ENCODE measurements around the gene MYL6. TPM values are rescaled to one million over a fixed set of nuclear protein-coding genes. Genes with fewer than 3 reads are reported as not detected.

The MYL6 gene
- total RNA-seq, result 2,364 and 2,543 TPM in 2 replicates
- polyA plus RNA-seq, result 6,581 and 8,470 TPM in 2 replicates
- 8,079 and 10,456 TPM in 2 replicates for polyA plus RNA-seq (2011; cell fraction: cytosol; rRNA removed)
- 3,910 and 4,229 TPM in 2 replicates for polyA plus RNA-seq (2011; cell fraction: nucleus; rRNA removed)
- 3,697 and 4,342 TPM in 2 replicates for polyA plus RNA-seq (2012)
- polyA minus RNA-seq, result 1,454 and 1,687 TPM in 2 replicates
- 254 TPM for polyA minus RNA-seq (2011; cell fraction: cytosol; rRNA and poly(A)+ RNA removed)
- polyA minus RNA-seq (2011; cell fraction: nucleus; rRNA and poly(A)+ RNA removed), result 383 and 457 TPM in 2 replicates
- percentile 99 among the genes with signal in this experiment for Bru-seq, nascent RNA
- BruChase-seq, experiment 1, labeled RNA remaining after a 6-hour chase, result percentile 99 among the genes with signal in this experiment
- BruChase-seq, experiment 2, labeled RNA remaining after a 2-hour chase, result percentile 99 among the genes with signal in this experiment
- long read RNA-seq, transcript MYL6-211 (5 exons, 528 nt), result minor isoform, 126 of 11,865 reads
- long read RNA-seq, transcript MYL6-218 (7 exons, 901 nt), result minor isoform, 4,216 of 11,865 reads
- long read RNA-seq, transcript MYL6-207 (6 exons, 655 nt), result major isoform, 4,312 of 11,865 reads
- long read RNA-seq, transcript MYL6-219 (5 exons, 1,438 nt), result minor isoform, 110 of 11,865 reads
- long read RNA-seq, partial matches to known transcripts, result 2,627 of 11,865 reads
- long read RNA-seq, other reads (novel, unspliced or antisense), result 371 of 11,865 reads

DNA sequence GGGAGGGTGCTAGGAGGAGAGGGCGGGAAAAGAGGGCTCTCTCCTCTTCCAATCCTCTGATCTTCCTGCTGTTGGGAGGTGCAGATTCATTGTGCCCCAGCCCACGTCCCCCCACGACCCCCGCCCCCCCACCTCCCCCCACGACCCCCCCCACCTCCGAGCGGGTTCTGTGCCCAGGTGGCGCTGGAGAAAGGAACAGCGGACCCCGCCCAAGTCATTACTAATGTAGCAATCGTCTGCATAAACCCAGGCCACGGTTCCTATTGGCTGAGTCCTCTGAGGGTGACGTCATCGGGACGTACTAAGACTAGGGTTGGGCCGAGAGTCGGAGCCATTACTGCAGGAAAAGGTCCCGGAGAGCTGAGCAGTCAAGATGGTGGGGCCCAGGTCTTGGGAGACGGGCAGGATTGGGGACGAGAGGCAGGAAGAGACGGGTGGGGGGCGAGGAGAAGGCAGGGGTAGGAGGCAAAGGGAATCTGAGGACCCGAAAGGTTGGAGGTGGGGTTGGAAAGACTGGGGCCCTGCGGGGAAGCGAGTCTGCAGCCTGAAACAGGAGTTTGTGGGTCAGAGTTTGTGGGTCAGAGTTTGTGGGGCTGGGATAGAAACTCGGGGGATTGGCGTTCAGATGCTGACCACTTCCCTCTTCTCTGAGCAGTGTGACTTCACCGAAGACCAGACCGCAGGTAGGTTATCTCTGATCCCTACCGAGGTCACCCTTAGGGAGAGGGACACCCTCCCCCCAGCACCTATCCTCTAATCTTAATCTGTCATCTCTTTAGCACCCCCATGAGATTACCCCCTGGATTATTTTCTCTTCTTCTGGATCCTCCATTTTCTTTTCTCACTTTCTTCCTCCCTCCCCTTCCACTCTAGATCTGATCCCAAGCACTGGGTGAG is at the start of gene MYL6:
TSS of gene MYL6 (plus strand) at position 331 of the 897 bp plus-strand sequence. CDS start at position 374, 43 bp downstream.
- FAIRE-seq (peak; percentile 99), DNase-seq (ENCODE audit: low read depth, low spot score) (peak; percentile 96)
- Histone ChIP-seq H3K4me2 (ENCODE audit: insufficient read depth, low read length) (peak within 1 kb of the TSS; percentile 96), H3K9ac (replicated peaks; ENCODE audit: extremely low read depth, insufficient read depth, low read length) (peak within 1 kb of the TSS; percentile 96), H3K9me3 (replicated peaks; ENCODE audit: control insufficient read depth, insufficient read depth, low read length) (no peaks in the 10 kb centered on the region), H2AFZ (ENCODE audit: low read depth, low read length) (peak within 1 kb of the TSS; percentile 18), H3K27me3 (ENCODE audit: control insufficient read depth in 2 of 2, insufficient read depth in 2 of 2, low read length in 2 of 2) (no peaks in the 10 kb centered on the region), H3K36me3 (ENCODE audit: control insufficient read depth in 2 of 2, extremely low read depth in 1 of 2, insufficient read depth in 2 of 2, low read length in 2 of 2) (peaks cover 18 to 31% of the 10 kb centered on the region in 2 experiments), H3K79me2 (ENCODE audit: control insufficient read depth, insufficient read depth, low read length) (peaks cover 35% of the 10 kb centered on the region), H3K4me3 (replicated peaks in 1 of 3; ENCODE audit: insufficient read depth in 1 of 3, low read depth in 1 of 3, low read length in 3 of 3) (peak within 1 kb of the TSS; percentile 78 to 98 (median 91)), H4K20me1 (replicated peaks; ENCODE audit: control insufficient read depth, extremely low read depth, insufficient read depth, low read length) (no peaks in the 10 kb centered on the region), H3K4me1 (ENCODE audit: control insufficient read depth, extremely low read depth, insufficient read depth, low read length) (peaks cover 25% of the 10 kb centered on the region), H3K9me1 (replicated peaks; ENCODE audit: control insufficient read depth, extremely low read depth, insufficient read depth, low read length) (no peaks in the 10 kb centered on the region), H3K27ac (ENCODE audit: insufficient read depth, low read depth, low read length) (peak within 1 kb of the TSS; percentile 87)
- TF ChIP-seq GATA2 (IDR thresholded peaks at IDR 0.05; ENCODE audit: insufficient read depth, insufficient read length, low read depth, low read length), result peak; percentile 20
- peak; percentile 45 for TF ChIP-seq FOS (IDR thresholded peaks at IDR 0.05; ENCODE audit: borderline replicate concordance, insufficient read depth, low read length)
- peak; percentile 98 for TF ChIP-seq JUN (IDR thresholded peaks at IDR 0.05; ENCODE audit: borderline replicate concordance, insufficient read depth, insufficient read length, low read depth)
- TF ChIP-seq, protein P1, sequence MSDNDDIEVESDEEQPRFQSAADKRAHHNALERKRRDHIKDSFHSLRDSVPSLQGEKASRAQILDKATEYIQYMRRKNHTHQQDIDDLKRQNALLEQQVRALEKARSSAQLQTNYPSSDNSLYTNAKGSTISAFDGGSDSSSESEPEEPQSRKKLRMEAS (IDR thresholded peaks at IDR 0.05; ENCODE audit: insufficient read depth, insufficient read length), result no peak
- TF ChIP-seq POLR2A (IDR thresholded peaks at IDR 0.05; ENCODE audit: low read depth, low read length), result peak; percentile 99
- peak; percentile 100 for TF ChIP-seq POLR2AphosphoS5 (IDR thresholded peaks at IDR 0.05; ENCODE audit: insufficient read depth, low read depth, low read length)
- no peak for TF ChIP-seq EZH2 (IDR thresholded peaks at IDR 0.05; ENCODE audit: borderline replicate concordance, low read depth, low read length, severe bottlenecking)
- no peak for TF ChIP-seq MYC (IDR thresholded peaks at IDR 0.05; ENCODE audit: low read depth, low read length)
- TF ChIP-seq, protein P2, sequence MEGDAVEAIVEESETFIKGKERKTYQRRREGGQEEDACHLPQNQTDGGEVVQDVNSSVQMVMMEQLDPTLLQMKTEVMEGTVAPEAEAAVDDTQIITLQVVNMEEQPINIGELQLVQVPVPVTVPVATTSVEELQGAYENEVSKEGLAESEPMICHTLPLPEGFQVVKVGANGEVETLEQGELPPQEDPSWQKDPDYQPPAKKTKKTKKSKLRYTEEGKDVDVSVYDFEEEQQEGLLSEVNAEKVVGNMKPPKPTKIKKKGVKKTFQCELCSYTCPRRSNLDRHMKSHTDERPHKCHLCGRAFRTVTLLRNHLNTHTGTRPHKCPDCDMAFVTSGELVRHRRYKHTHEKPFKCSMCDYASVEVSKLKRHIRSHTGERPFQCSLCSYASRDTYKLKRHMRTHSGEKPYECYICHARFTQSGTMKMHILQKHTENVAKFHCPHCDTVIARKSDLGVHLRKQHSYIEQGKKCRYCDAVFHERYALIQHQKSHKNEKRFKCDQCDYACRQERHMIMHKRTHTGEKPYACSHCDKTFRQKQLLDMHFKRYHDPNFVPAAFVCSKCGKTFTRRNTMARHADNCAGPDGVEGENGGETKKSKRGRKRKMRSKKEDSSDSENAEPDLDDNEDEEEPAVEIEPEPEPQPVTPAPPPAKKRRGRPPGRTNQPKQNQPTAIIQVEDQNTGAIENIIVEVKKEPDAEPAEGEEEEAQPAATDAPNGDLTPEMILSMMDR (IDR thresholded peaks at IDR 0.05; ENCODE audit: extremely low read depth in 1 of 2, insufficient read depth in 1 of 2, low read depth in 1 of 2, low read length in 2 of 2), result no peak
- intact Hi-C loops (cut with micrococcal nuclease), result no loop called here
- CTCF ChIA-PET, result interaction anchor here (1.0 to 2.1 kb wide), 4 partner anchors 14 to 39 kb away, joined by 3 to 17 read pairs (median 9); partner anchors contain the start of genes ESYT1 and SMARCC2
- POLR2A ChIA-PET, result interaction anchor here (0.6 to 2.2 kb wide), 8 partner anchors 11 to 217 kb away, joined by 3 to 38 read pairs (median 4); partner anchors contain the start of genes ESYT1, SUOX and ZC3H10
- no TSS peak for BruUV-seq (replicated peaks)
- dilution Hi-C loops (cut with MboI; ENCODE audit: extremely low pct_ligation_motif_present, low sequenced_read_pairs), result no loop called here
